GM12864 (cell line): ENCODE data around the gene STAC.

Source experiments
- DNase-seq: peaks from one replicate; pipeline ENCODE4 v3.0.0-alpha.2; 2011; ENCODE audit warnings: low read depth
- H3K4me3 ChIP-seq: 2 replicates; pipeline ENCODE4 v1.5.1; 2011; ENCODE audit warnings: mild to moderate bottlenecking, low read depth, low read length, control low read depth
- TF ChIP-seq, protein P1 (sequence below): IDR thresholded peaks from 2 replicates; pipeline ENCODE4 v1.5.1; 2011; ENCODE audit warnings: low read depth, mild to moderate bottlenecking, moderate library complexity, low read length, control low read depth, inconsistent platforms; ENCODE audit errors: missing control alignments

The STAC gene

DNA sequence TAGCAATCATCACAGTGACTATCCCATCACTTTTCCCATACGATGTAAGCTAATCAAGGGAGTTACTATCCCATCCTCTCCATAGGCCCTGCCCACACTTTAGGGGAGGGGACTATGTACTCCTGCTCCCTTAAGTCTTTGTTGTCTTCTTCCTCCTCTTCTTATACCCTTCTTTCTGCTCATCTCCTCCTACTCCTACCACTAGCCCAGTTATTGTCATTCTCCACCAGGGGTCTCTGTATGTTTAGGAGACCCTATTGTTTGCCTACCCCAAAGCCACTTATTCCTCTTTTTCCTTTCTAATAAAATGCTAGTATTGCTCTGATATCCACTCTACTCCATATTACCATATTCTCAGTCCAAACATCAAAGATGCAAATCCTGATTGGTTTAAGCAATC, 27.8 kb downstream of the STAC start:
- no peak overlapping the region for H3K4me3 ChIP-seq
- TF ChIP-seq, protein P1, sequence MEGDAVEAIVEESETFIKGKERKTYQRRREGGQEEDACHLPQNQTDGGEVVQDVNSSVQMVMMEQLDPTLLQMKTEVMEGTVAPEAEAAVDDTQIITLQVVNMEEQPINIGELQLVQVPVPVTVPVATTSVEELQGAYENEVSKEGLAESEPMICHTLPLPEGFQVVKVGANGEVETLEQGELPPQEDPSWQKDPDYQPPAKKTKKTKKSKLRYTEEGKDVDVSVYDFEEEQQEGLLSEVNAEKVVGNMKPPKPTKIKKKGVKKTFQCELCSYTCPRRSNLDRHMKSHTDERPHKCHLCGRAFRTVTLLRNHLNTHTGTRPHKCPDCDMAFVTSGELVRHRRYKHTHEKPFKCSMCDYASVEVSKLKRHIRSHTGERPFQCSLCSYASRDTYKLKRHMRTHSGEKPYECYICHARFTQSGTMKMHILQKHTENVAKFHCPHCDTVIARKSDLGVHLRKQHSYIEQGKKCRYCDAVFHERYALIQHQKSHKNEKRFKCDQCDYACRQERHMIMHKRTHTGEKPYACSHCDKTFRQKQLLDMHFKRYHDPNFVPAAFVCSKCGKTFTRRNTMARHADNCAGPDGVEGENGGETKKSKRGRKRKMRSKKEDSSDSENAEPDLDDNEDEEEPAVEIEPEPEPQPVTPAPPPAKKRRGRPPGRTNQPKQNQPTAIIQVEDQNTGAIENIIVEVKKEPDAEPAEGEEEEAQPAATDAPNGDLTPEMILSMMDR, result no peak
- no peak for DNase-seq

GRCh38 chr3:36409862-36410261, 29.6 kb downstream of the STAC start:
- TF ChIP-seq, protein P1, result no peak
- H3K4me3 ChIP-seq, result no peak overlapping the region
- DNase-seq, result no peak

- H3K4me3 ChIP-seq, result no peak overlapping the region
- TF ChIP-seq, protein P1, result no peak
- no peak for DNase-seq
Observed at GRCh38 chr3:36411587-36411986, 31.3 kb downstream of the STAC start.

- TF ChIP-seq, protein P1, result no peak
- no peak overlapping the region for H3K4me3 ChIP-seq
- no peak for DNase-seq
Observed at GRCh38 chr3:36416599-36416998, 36.3 kb downstream of the STAC start.

DNA sequence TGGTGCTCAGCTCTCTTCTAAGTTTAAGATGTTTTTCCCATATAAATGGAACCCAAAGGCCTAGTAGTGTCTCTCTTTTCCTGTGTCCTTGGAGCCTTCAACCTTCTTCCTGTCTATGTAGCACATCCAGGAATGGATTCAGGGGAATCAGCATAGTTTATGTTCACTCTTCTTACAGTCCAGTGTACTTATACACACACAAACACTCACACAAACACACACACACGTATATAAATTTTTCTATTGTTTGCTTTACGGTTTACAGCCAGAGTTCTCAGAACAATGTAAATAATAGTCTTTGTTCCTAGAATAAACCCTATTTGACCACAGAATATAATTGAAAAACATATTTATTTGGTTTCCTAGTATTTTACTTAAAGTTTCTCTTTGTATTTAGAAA, 36.9 kb downstream of the STAC start:
- TF ChIP-seq, protein P1, result no peak

DNA sequence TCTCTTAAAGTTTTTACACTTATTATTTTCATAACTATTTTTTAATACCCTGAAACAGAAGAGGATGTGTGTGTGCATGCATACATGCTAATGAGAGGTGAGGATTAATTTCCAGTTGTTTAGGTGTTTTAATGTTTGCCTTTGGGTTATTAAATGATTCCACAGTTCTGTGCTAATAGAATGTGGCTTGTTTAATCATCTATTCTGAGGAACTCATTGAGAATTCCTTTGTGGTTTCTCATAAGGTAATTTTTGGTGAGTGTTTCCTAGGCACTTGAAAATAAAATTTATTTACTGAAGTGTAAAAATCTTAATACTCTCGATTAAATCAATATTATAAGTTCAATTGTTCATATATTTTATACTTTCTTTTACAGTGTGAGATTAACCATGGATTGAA, 38.0 kb downstream of the STAC start:
- no peak for DNase-seq
- no peak overlapping the region for H3K4me3 ChIP-seq
- TF ChIP-seq, protein P1, result no peak

More for the DNA sequence above, 36.9 kb downstream of the STAC start:
- no peak for DNase-seq
- no peak overlapping the region for H3K4me3 ChIP-seq

DNA sequence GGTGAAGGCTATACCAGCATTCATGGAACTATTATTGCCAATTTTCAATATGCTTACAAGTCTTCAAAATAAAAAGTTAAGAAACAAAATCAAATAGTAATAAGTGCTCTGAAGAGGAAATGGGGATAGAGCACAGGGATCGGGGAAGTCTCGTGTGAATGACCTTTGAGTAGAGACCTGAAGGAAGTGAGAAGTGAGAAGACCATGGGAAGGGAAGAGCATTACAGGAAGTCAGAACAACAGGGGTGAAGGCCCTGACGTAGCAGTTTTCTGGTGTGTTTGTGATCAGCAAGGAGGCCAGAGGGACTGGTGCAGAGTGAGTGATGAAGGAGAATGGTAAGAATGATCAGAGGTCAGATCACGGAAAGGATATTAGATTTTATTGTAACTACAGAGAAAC, 48.1 kb downstream of the STAC start:
- TF ChIP-seq, protein P1, result no peak
- DNase-seq, result no peak
- no peak overlapping the region for H3K4me3 ChIP-seq
